Stromal cell of bone marrow (primary cell): Measurements from ENCODE around the gene SMAD2.
"Not testable (repeated sequence)": the region's sequence is repeated elsewhere in the genome, so short reads cannot be mapped to it uniquely, and the experiment has no call there.

Experiments
- DNase-seq: peaks from one replicate; pipeline ENCODE4 v3.0.0-alpha.2; 2012; ENCODE audit warnings: low read depth

SMAD2 gene

GRCh38 chr18:47793609-47794008 is 136.8 kb downstream of the SMAD2 start:
- no peak for DNase-seq

GRCh38 chr18:47791461-47791985 is 138.9 kb downstream of the SMAD2 start:
- DNase-seq: no peak

GRCh38 chr18:47790036-47790435 is 140.4 kb downstream of the SMAD2 start:
- DNase-seq: no peak

GRCh38 chr18:47788621-47789020 is 141.8 kb downstream of the SMAD2 start:
- no peak for DNase-seq

GRCh38 chr18:47781561-47781960 is 148.9 kb downstream of the SMAD2 start:
- no peak for DNase-seq

GRCh38 chr18:47780011-47780725 is 150.3 kb downstream of the SMAD2 start:
- DNase-seq: no peak

- no peak for DNase-seq
These were observed 151.1 kb downstream of the SMAD2 start for GRCh38 chr18:47779381-47779780.

GRCh38 chr18:47777626-47778025 is 152.8 kb downstream of the SMAD2 start:
- no peak for DNase-seq

GRCh38 chr18:47775961-47776360 is 154.5 kb downstream of the SMAD2 start:
- no peak for DNase-seq

GRCh38 chr18:47773931-47774330 is 156.5 kb downstream of the SMAD2 start:
- DNase-seq: no peak

GRCh38 chr18:47772374-47773248 is 157.8 kb downstream of the SMAD2 start:
- peak; percentile 14 for DNase-seq

- no peak for DNase-seq
These were observed 158.5 kb downstream of the SMAD2 start for GRCh38 chr18:47771922-47772321.

GRCh38 chr18:47767699-47768098 is 162.8 kb downstream of the SMAD2 start:
- no peak for DNase-seq

- DNase-seq: not testable (repeated sequence)
These were observed 163.3 kb downstream of the SMAD2 start for GRCh38 chr18:47767198-47767597.
